ENCODE results near the gene AK8.

DNA sequence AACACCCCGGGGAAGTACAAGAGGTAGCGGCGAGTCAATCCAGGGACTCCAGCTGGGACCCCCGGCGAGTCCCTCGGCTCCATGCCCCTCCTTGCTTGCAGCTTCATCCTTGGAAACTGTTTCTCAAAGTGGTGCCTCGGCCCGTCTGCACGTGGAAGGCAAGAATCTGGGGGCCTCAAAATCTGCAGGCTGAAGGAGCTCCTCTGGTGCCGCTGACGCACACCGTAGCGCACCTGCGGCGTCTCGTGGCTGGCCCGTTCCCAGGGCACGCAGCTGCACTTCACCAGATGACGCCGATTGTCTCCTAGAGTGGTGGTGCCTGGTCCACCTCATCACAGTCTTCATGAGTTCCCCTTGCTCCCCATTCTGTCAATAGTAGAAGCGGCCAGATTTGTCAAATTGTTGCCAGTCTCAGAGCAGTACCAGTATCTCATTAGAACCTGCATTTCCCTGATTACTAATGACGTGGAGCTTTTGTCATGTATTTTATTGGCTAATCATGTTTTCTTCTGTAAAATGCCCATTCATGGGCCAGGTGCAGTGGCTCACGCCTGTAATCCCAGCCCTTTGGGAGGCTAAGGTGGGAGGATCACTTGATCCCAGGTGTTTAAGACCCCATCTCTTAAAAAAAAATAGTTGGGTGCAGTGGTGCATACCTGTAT, 169.2 kb downstream of the AK8 start:
- TF ChIP-seq, protein P1, sequence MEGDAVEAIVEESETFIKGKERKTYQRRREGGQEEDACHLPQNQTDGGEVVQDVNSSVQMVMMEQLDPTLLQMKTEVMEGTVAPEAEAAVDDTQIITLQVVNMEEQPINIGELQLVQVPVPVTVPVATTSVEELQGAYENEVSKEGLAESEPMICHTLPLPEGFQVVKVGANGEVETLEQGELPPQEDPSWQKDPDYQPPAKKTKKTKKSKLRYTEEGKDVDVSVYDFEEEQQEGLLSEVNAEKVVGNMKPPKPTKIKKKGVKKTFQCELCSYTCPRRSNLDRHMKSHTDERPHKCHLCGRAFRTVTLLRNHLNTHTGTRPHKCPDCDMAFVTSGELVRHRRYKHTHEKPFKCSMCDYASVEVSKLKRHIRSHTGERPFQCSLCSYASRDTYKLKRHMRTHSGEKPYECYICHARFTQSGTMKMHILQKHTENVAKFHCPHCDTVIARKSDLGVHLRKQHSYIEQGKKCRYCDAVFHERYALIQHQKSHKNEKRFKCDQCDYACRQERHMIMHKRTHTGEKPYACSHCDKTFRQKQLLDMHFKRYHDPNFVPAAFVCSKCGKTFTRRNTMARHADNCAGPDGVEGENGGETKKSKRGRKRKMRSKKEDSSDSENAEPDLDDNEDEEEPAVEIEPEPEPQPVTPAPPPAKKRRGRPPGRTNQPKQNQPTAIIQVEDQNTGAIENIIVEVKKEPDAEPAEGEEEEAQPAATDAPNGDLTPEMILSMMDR (IDR thresholded peaks at IDR 0.05; ENCODE audit: low read depth, low read length, missing input control) = no peak
- TF ChIP-seq RAD21 (IDR thresholded peaks at IDR 0.05) (no peak), MAX (IDR thresholded peaks at IDR 0.05) (no peak), REST (IDR thresholded peaks at IDR 0.05) (no peak), SP1 (IDR thresholded peaks at IDR 0.05) (no peak), JUND (IDR thresholded peaks at IDR 0.05) (no peak), GABPA (IDR thresholded peaks at IDR 0.05 in 1 of 2, conservative IDR thresholded peaks at IDR 0.05 in 1 of 2) (no peak), YY1 (IDR thresholded peaks at IDR 0.05) (no peak)
- TF ChIP-seq, protein P2, sequence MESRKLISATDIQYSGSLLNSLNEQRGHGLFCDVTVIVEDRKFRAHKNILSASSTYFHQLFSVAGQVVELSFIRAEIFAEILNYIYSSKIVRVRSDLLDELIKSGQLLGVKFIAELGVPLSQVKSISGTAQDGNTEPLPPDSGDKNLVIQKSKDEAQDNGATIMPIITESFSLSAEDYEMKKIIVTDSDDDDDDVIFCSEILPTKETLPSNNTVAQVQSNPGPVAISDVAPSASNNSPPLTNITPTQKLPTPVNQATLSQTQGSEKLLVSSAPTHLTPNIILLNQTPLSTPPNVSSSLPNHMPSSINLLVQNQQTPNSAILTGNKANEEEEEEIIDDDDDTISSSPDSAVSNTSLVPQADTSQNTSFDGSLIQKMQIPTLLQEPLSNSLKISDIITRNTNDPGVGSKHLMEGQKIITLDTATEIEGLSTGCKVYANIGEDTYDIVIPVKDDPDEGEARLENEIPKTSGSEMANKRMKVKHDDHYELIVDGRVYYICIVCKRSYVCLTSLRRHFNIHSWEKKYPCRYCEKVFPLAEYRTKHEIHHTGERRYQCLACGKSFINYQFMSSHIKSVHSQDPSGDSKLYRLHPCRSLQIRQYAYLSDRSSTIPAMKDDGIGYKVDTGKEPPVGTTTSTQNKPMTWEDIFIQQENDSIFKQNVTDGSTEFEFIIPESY (IDR thresholded peaks at IDR 0.05) = no peak
